IMR-90 (cell line): ENCODE data around the gene BCL2L2. TPM values are rescaled to one million over a fixed set of nuclear protein-coding genes. Genes with fewer than 3 reads are reported as not detected.

ENCODE experiments used
- ATAC-seq: fragments of 200-7000 bp; cut with Tn5 transposase; 2 replicates; pipeline ENCODE4 v1.9.1; 2020; ENCODE audit warnings: low read depth, mild to moderate bottlenecking, moderate library complexity
- BruUV-seq: library from RNA; stranded (reverse); fragments of 400-500 nt; replicated peaks from 2 replicates; lab custom pipeline; 2021; lab: Mats Ljungman, UMichigan
- CTCF ChIA-PET: fragments of 300-600 bp; formaldehyde crosslinking; extraction: SDS; loops from one replicate; lab custom pipeline; 2021; ENCODE audit warnings: antibody characterized with exemption; lab: Yijun Ruan, JAX
- POLR2A ChIA-PET: fragments of 300-600 bp; sonication (Branson Sonifier 250); formaldehyde crosslinking; loops from one replicate; lab custom pipeline; 2022; ENCODE audit warnings: antibody characterized with exemption; ENCODE audit not compliant: unreplicated experiment; lab: Charles Lee
- DNase-seq: peaks from one replicate; pipeline ENCODE4 v3.0.0; 2013
- H2AFZ ChIP-seq: replicated peaks from 2 replicates; pipeline ENCODE3; 2013; ENCODE audit warnings: low read length, mild to moderate bottlenecking; ENCODE audit not compliant: poor library complexity
- H2AK5ac ChIP-seq: 2 replicates; pipeline ENCODE4 v1.6.1; 2013; ENCODE audit warnings: low read depth, low read length, inconsistent platforms
- H2AK9ac ChIP-seq: replicated peaks from 2 replicates; pipeline ENCODE3; 2013; ENCODE audit warnings: mild to moderate bottlenecking, low read depth, low read length, moderate library complexity; ENCODE audit not compliant: poor library complexity
- H2BK120ac ChIP-seq: 2 replicates; pipeline ENCODE4 v1.6.1; 2013; ENCODE audit warnings: low read depth, low read length, inconsistent platforms
- H2BK15ac ChIP-seq: 3 replicates; pipeline ENCODE4 v1.6.1; 2013; ENCODE audit warnings: low read depth, low read length, inconsistent platforms
- H2BK20ac ChIP-seq: 2 replicates; pipeline ENCODE4 v1.6.1; 2013; ENCODE audit warnings: low read depth, mild to moderate bottlenecking, inconsistent platforms, low read length, moderate library complexity
- H2BK5ac ChIP-seq: 2 replicates; pipeline ENCODE4 v1.6.1; 2013; ENCODE audit warnings: mild to moderate bottlenecking, low read depth, low read length, inconsistent platforms; ENCODE audit not compliant: poor library complexity, severe bottlenecking
- H3K14ac ChIP-seq: replicated peaks from 2 replicates; pipeline ENCODE4 v1.6.1; 2013; ENCODE audit warnings: low read depth, low read length, inconsistent platforms
- H3K18ac ChIP-seq: 2 replicates; pipeline ENCODE4 v1.6.1; 2013; ENCODE audit warnings: low read depth, low read length, control low read depth
- H3K23ac ChIP-seq: 2 replicates; pipeline ENCODE4 v1.6.1; 2013; ENCODE audit warnings: low read depth, low read length, inconsistent platforms
- H3K27ac ChIP-seq: 2 replicates; pipeline ENCODE4 v1.5.1; 2013; ENCODE audit warnings: mild to moderate bottlenecking, control low read depth, low read length; ENCODE audit not compliant: insufficient read depth
- H3K27me3 ChIP-seq: 2 replicates; pipeline ENCODE4 v1.6.1; 2013; ENCODE audit warnings: low read length; ENCODE audit not compliant: control insufficient read depth, insufficient read depth
- H3K36me3 ChIP-seq: 2 replicates; pipeline ENCODE4 v1.6.1; 2013; ENCODE audit warnings: low read length, mixed read lengths; ENCODE audit not compliant: control insufficient read depth, insufficient read depth
- H3K4ac ChIP-seq: 2 replicates; pipeline ENCODE4 v1.6.1; 2013; ENCODE audit warnings: low read depth, low read length, inconsistent platforms
- H3K4me1 ChIP-seq: 2 replicates; pipeline ENCODE4 v1.6.1; 2013; ENCODE audit warnings: low read length, mixed read lengths; ENCODE audit not compliant: control insufficient read depth, insufficient read depth
- H3K4me2 ChIP-seq: 2 replicates; pipeline ENCODE4 v1.6.1; 2013; ENCODE audit warnings: low read depth, mild to moderate bottlenecking, control low read depth, low read length, moderate library complexity
- H3K4me3 ChIP-seq: 2 replicates; pipeline ENCODE4 v1.5.1; 2013; ENCODE audit warnings: low read depth, mild to moderate bottlenecking, control low read depth, low read length, moderate library complexity; ENCODE audit not compliant: insufficient read depth
- H3K56ac ChIP-seq: 2 replicates; pipeline ENCODE4 v1.6.1; 2013; ENCODE audit warnings: low read length, inconsistent platforms; ENCODE audit not compliant: insufficient read depth; ENCODE audit errors: extremely low read depth
- H3K79me1 ChIP-seq, 2 experiments: 2 replicates each; pipeline ENCODE4 v1.6.1; 2013; ENCODE audit warnings: low read length in 2 of 2, inconsistent platforms in 1 of 2, low read depth in 1 of 2
- H3K9ac ChIP-seq: 2 replicates; pipeline ENCODE4 v1.6.1; 2013; ENCODE audit warnings: low read depth, low read length, control low read depth
- H3K9me1 ChIP-seq: 2 replicates; pipeline ENCODE4 v1.6.1; 2013; ENCODE audit warnings: low read length, inconsistent platforms; ENCODE audit not compliant: insufficient read depth
- H3K9me3 ChIP-seq: 2 replicates; pipeline ENCODE4 v1.6.1; 2013; ENCODE audit warnings: low read length; ENCODE audit not compliant: control insufficient read depth, insufficient read depth
- H4K20me1 ChIP-seq: 2 replicates; pipeline ENCODE4 v1.6.1; 2013; ENCODE audit warnings: low read length, inconsistent platforms; ENCODE audit not compliant: insufficient read depth
- H4K5ac ChIP-seq: 2 replicates; pipeline ENCODE4 v1.6.1; 2013; ENCODE audit warnings: mild to moderate bottlenecking, low read depth, low read length, control low read depth
- H4K8ac ChIP-seq, 2 experiments: 2 replicates each; pipeline ENCODE4 v1.6.1; 2013; ENCODE audit warnings: low read depth in 2 of 2, low read length in 2 of 2, control low read depth in 1 of 2, inconsistent platforms in 1 of 2
- H4K91ac ChIP-seq: 2 replicates; pipeline ENCODE4 v1.6.1; 2013; ENCODE audit warnings: low read depth, low read length, inconsistent platforms; ENCODE audit not compliant: insufficient read depth
- CHD1 ChIP-seq: IDR thresholded peaks from 2 replicates; pipeline ENCODE4 v1.6.1; 2012; ENCODE audit warnings: low read depth, low read length, improper control_type of control experiment
- ELK1 ChIP-seq: fragments of 150-350 bp; IDR thresholded peaks from 2 replicates; pipeline ENCODE4 v1.6.1; 2016; ENCODE audit warnings: low read depth, mild to moderate bottlenecking, low read length, moderate library complexity, borderline replicate concordance
- FOS ChIP-seq: fragments of 150-350 bp; IDR thresholded peaks from 2 replicates; pipeline ENCODE4 v1.6.1; 2016; ENCODE audit warnings: low read depth, low read length
- MAFK ChIP-seq: IDR thresholded peaks from 2 replicates; pipeline ENCODE4 v1.6.1; 2012; ENCODE audit warnings: low read depth, low read length, improper control_type of control experiment
- MAZ ChIP-seq: IDR thresholded peaks from 2 replicates; pipeline ENCODE4 v1.6.1; 2012; ENCODE audit warnings: low read depth, mild to moderate bottlenecking, low read length, improper control_type of control experiment, moderate library complexity, borderline replicate concordance
- MXI1 ChIP-seq: IDR thresholded peaks from 2 replicates; pipeline ENCODE4 v1.6.1; 2012; ENCODE audit warnings: low read depth, mild to moderate bottlenecking, low read length, moderate library complexity, borderline replicate concordance
- NFE2L2 ChIP-seq: fragments of 150-350 bp; IDR thresholded peaks from 2 replicates; pipeline ENCODE4 v1.6.1; 2016; ENCODE audit warnings: low read depth, mild to moderate bottlenecking, low read length
- POLR2A ChIP-seq: IDR thresholded peaks from 2 replicates; pipeline ENCODE4 v1.6.1; 2012; ENCODE audit warnings: mild to moderate bottlenecking, low read depth, low read length
- RAD21 ChIP-seq: IDR thresholded peaks from 2 replicates; pipeline ENCODE4 v1.6.1; 2012; ENCODE audit warnings: low read length, improper control_type of control experiment
- RCOR1 ChIP-seq: IDR thresholded peaks from 2 replicates; pipeline ENCODE4 v1.6.1; 2012; ENCODE audit warnings: mild to moderate bottlenecking, low read length, improper control_type of control experiment; ENCODE audit not compliant: insufficient replicate concordance
- RFX5 ChIP-seq: IDR thresholded peaks from 2 replicates; pipeline ENCODE4 v1.8.0; 2012; ENCODE audit warnings: low read depth, mild to moderate bottlenecking, low read length, moderate library complexity
- SMC3 ChIP-seq: fragments of 150-350 bp; IDR thresholded peaks from 2 replicates; pipeline ENCODE4 v1.6.1; 2016; ENCODE audit warnings: low read depth, mild to moderate bottlenecking, antibody characterized with exemption, low read length, moderate library complexity
- USF2 ChIP-seq: fragments of 150-350 bp; IDR thresholded peaks from 2 replicates; pipeline ENCODE4 v1.6.1; 2017; ENCODE audit warnings: mild to moderate bottlenecking, antibody characterized with exemption, low read length, low read depth
- WGBS, 2 experiments: methylation state at CpG; one replicate each; pipeline versions ENCODE4 v1.1.5 to v1.1.7; 2013; ENCODE audit warnings: missing lambda C conversion rate in 2 of 2; ENCODE audit not compliant: insufficient read length in 1 of 2; ENCODE audit errors: extremely low coverage in 2 of 2; 5-methylcytosine and 5-hydroxymethylcytosine counted together
- dilution Hi-C: fragments of 300-500 bp; cut with HindIII; formaldehyde crosslinking; loops from one replicate; pipeline ENCODE4 v1.14.3; 2018; ENCODE audit warnings: low sequenced_read_pairs; ENCODE audit not compliant: unreplicated experiment
- in situ Hi-C: fragments of 300-500 bp; cut with MboI; formaldehyde crosslinking; loops from 3 replicates; pipeline ENCODE4 v1.14.3; 2019; ENCODE audit warnings: low sequenced_read_pairs, inconsistent platforms, mixed read lengths
- intact Hi-C: fragments of 100-400 bp; cut with micrococcal nuclease; formaldehyde crosslinking; loops from 2 replicates; pipeline ENCODE4 v1.10.0; 2022
- polyA plus RNA-seq, 3 experiments: library from polyadenylated mRNA; depleted of rRNA; stranded (reverse); fragments of >200 nt; gene quantifications; 2 replicates each; pipeline ENCODE4 v1.2.3, GENCODE V29; 2012; ENCODE audit warnings: low replicate concordance in 1 of 3
- total RNA-seq: library from RNA; depleted of rRNA; stranded (reverse); fragments of >200 nt; gene quantifications from 2 replicates; pipeline ENCODE4 v1.2.3, GENCODE V29; 2012

BCL2L2 gene
- total and polyA plus RNA-seq, 2 of the 4 experiments (the other 2 are of a cell fraction), result 14.5 to 40.9 TPM

- TF ChIP-seq RFX5, result no peak
- no peak for TF ChIP-seq FOS
Observed at GRCh38 chr14:23347406-23348296, 41.0 kb downstream of the BCL2L2 start (continued).

GRCh38 chr14:23348297-23348655 is 41.6 kb downstream of the BCL2L2 start:
- no peaks in the 10 kb centered on the region for H3K9me1 ChIP-seq
- no peak overlapping the region for H2BK15ac ChIP-seq
- peaks cover 0 to 7% of the 10 kb centered on the region in 2 experiments; a peak in 3 of 4 replicates for H3K79me1 ChIP-seq
- H2BK20ac ChIP-seq, result no peak overlapping the region
- H3K18ac ChIP-seq, result no peak overlapping the region
- no CpG with 5 or more reads among the region's 6 CpGs for WGBS, 2 experiments
- H3K9ac ChIP-seq, result no peak overlapping the region
- intact Hi-C loops (no loop called here), in situ Hi-C loops (no loop called here), dilution Hi-C loops (no loop called here)
- H3K9me3 ChIP-seq, result no peaks in the 10 kb centered on the region
- ATAC-seq, result no peak
- no peak overlapping the region for H3K23ac ChIP-seq
- H3K4me1 ChIP-seq, result peaks cover 3% of the 10 kb centered on the region; the same call in 1 of the 2 replicates
- ChIA-PET CTCF (no interaction called here), POLR2A (no interaction called here)
- H4K20me1 ChIP-seq, result no peaks in the 10 kb centered on the region; the same call in 1 of the 2 replicates
- H4K8ac ChIP-seq, result no peak overlapping the region
- no peak overlapping the region for H4K91ac ChIP-seq
- H3K4ac ChIP-seq, result no peak overlapping the region
- peaks cover 10% of the 10 kb centered on the region for H3K36me3 ChIP-seq
- H2AFZ ChIP-seq, result no peak overlapping the region
- BruUV-seq, result no TSS peak
- H4K5ac ChIP-seq, result no peak overlapping the region
- no peak for DNase-seq
- no peak overlapping the region for H2AK5ac ChIP-seq
- H3K4me3 ChIP-seq, result no peak overlapping the region
- no peak overlapping the region for H2AK9ac ChIP-seq
- no peak overlapping the region for H2BK5ac ChIP-seq
- H3K4me2 ChIP-seq, result no peak overlapping the region
- H3K56ac ChIP-seq, result no peak overlapping the region
- H2BK120ac ChIP-seq, result no peak overlapping the region
- H3K27ac ChIP-seq, result no peak overlapping the region
- H3K27me3 ChIP-seq, result peaks cover 2% of the 10 kb centered on the region; the same call in 1 of the 2 replicates
- H3K14ac ChIP-seq, result no peak overlapping the region
- TF ChIP-seq RAD21, result no peak
- TF ChIP-seq USF2, result no peak
- TF ChIP-seq MXI1, result no peak
- TF ChIP-seq RCOR1, result no peak
- no peak for TF ChIP-seq ELK1
- TF ChIP-seq RFX5, result no peak
- TF ChIP-seq NFE2L2, result no peak
- TF ChIP-seq MAZ, result no peak
- no peak for TF ChIP-seq SMC3
- TF ChIP-seq FOS, result no peak
- TF ChIP-seq POLR2A, result no peak
- TF ChIP-seq CHD1, result no peak
- no peak for TF ChIP-seq MAFK
